Activated CD4-positive, alpha-beta T cell treated with anti-CD3 and anti-CD28 coated beads, Interleukin-10, Interleukin-2, amounts not matched to agents 100 ng/mL and 50 ng/mL, durations not matched to agents 16 hours and 8 hours (primary cell): ENCODE data around the gene KCNH2.
"Not testable (repeated sequence)": the region's sequence is repeated elsewhere in the genome, so short reads cannot be mapped to it uniquely, and the experiment has no call there.

Source experiments
- DNase-seq: peaks from one replicate; pipeline ENCODE4 v3.0.0-alpha.2; 2020

The KCNH2 gene

GRCh38 chr7:150924369-150924781 is 53.7 kb downstream of the KCNH2 start:
- no peak for DNase-seq

GRCh38 chr7:150923802-150924201 is 54.3 kb downstream of the KCNH2 start:
- no peak for DNase-seq

GRCh38 chr7:150923196-150923595 is 54.9 kb downstream of the KCNH2 start:
- no peak for DNase-seq

DNA sequence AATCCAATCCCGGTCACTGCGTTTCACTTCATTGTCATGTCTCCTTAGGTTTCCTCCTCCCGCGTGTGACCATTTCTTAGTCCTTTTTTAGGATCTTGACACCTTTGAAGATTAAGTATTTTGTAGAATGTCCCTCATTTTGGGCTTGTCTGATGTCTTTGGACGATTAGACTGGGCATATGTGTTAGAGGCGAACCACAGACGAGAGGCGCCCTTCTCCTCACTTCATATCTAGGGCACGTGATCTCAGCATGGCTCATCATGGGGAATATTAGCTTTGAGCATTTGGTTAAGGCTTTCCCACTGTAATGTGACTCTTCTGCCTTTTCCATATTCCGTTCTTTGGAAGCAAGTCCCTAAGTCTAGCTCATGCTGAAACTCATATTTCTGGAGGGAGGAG is 59.0 kb downstream of the KCNH2 start:
- DNase-seq = no peak

DNA sequence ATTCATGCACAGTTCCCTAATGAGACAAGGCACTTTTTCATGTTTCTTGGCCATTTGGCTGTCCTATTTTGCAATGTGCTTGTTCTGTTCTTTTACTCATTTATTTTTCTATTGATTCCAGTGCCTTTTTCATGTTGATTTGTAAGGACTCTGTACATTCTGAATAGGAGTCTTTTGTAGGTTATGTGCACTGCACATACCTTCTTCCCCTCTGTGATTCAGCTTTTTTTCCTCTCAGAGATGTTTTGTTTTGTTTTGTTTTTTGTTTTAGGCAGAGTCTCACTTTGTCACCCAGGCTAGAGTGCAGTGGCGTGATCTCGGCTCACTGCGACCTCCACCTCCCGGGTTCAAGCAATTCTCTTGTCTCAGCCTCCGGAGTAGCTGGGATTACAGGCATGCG is 59.7 kb downstream of the KCNH2 start:
- DNase-seq = no peak

GRCh38 chr7:150917969-150918368 is 60.2 kb downstream of the KCNH2 start:
- DNase-seq = no peak

DNA sequence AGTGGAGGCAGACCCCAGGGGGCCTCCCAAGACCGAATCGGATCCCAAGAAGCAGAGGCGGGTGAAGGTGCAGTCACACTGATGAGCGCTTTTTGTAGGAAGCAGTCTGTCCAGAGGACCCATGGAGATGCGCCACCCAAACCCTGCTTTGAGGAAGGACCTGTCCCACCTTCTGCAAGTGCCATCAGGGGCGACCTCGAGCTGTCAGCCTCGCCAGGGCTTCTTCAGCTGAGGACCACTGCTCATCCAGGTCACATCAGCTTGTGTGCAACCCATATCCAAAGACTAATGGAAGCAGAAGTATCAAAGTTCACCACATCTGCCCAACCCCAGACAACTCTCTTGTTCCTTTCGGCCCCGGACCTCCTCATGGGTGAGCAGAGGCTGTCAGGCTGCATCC is 61.5 kb downstream of the KCNH2 start:
- DNase-seq = no peak

DNA sequence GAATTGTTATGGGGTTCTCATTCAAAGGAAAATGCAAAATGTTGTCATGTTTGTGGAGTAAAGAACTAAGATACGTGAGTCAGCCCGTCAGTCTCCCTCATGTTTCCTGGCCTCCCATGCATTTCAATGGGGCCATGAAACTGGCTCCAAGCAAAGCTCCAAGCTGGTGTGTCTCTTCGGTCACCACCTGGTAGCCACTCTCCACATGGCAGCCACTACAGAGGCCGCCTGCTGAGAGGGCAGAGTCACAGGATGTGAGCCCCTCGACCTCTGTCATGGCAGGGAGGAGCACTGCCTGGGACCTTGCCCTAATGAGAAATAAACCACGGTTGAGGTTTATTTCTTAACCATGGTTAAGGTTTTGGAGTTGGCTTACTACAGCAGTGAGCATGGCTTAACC is 63.2 kb downstream of the KCNH2 start:
- DNase-seq = no peak

- no peak for DNase-seq
These were observed 63.9 kb downstream of the KCNH2 start for GRCh38 chr7:150914196-150914595.

GRCh38 chr7:150912427-150912826 is 65.7 kb downstream of the KCNH2 start:
- no peak for DNase-seq

- DNase-seq = no peak
These were observed 66.4 kb downstream of the KCNH2 start for GRCh38 chr7:150911590-150912267.

DNA sequence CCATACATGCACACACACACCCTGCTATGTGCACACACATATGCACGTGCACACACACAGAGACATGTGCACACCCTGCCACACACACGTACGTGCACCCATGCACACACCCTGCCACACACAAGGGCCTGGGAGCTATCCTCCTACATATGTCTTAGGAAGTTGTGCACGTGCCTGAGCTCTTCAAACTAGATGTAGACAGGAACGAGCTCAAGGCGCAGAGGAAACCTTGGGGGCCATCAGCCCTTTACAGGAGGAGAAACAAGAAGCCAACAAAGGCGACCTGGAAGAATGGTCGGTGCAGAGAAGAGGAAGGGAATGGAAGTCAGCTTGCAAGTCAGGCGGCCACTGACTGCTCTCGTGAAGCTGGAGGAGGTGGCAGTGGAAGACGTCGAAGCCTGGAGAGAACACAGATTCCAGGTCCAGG is 67.1 kb downstream of the KCNH2 start:
- DNase-seq = no peak

GRCh38 chr7:150910305-150910995 is 67.7 kb downstream of the KCNH2 start:
- not testable (repeated sequence) for DNase-seq

GRCh38 chr7:150909200-150909995 is 68.7 kb downstream of the KCNH2 start:
- DNase-seq = peak; percentile 47

DNA sequence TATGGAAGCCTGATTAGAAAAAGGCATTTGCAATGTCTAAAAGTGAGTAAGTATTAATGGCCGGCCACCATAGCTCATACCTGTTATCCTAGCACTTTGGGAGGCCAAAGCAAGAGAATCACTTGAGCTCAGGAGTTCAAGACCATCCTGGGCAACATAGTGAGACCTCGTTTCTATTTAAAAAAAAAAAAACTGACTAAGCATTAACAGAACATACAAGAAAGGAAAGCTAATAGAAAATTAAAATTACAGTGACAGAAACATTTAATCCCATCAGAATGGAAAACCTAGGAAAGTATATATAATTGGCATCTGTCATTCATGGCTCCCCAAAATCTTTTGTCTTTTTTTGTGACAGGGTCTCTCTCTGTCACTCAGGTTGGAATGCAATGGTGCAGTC is 69.9 kb downstream of the KCNH2 start:
- no peak for DNase-seq

GRCh38 chr7:150904011-150904909 is 73.9 kb downstream of the KCNH2 start:
- no peak for DNase-seq

DNA sequence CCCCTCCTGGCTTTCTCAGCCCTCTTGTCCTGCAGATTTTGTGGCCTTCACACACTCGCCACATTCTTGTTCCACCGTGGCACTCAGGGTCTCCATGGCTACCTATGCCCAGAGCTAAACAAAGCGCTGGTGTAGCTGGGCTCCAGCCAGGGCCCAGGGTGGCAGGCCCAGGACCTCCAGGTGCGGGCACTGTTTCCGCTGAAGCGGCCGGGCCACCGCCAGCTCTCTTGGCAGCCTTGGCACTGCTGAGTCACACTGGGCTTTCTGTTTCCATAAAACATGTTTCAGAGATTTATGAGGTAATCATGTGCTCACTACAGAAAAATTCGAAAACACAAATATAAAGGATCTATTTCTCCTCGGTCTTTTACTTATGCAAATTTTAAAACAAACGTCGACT is 74.5 kb downstream of the KCNH2 start:
- peak; percentile 36 for DNase-seq

- DNase-seq = no peak
These were observed 75.8 kb downstream of the KCNH2 start for GRCh38 chr7:150902078-150903033.

- DNase-seq = no peak
These were observed 76.7 kb downstream of the KCNH2 start for GRCh38 chr7:150901160-150902035.

DNA sequence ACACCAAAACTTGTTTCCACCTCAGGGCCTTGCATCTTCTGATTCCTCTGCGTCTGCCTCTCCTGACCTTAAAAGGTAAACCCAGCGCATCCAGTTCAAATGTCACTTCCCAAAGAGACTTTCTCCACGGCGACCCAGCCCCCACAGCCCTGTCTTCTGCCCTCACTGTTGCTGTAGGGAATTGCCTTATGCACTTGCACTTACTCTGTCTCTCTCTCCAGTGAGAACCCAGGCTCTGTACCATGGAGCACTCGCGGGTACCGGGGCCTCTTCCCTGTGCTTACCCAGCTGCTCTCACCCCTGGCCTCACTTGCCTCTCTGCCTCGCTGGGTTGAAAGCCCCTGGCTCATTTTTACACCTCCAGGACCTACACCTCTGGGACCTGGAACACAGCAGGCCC is 77.4 kb downstream of the KCNH2 start:
- DNase-seq = no peak
